Body of pancreas (tissue), 4 donors: ENCODE measurements around the gene HOXB6. TPM values are rescaled to one million over a fixed set of nuclear protein-coding genes. Genes with fewer than 3 reads are reported as not detected.

Experiments
- ATAC-seq: fragments of 150-250 bp; one replicate; pipeline ENCODE4 v1.9.1; 2016
- DNase-seq, 4 donors: peaks; one replicate each; pipeline ENCODE4 v3.0.0-alpha.2; 2019
- H3K27ac ChIP-seq, 4 donors: fragments of 200-600 bp; sonication (generic); 1 replicate in 3 of 4; 2 replicates in 1 of 4; pipeline versions ENCODE4 v1.5.1 to v1.6.1; 2016 to 2019; ENCODE audit warnings: mild to moderate bottlenecking in 1 of 4, mixed read lengths in 1 of 4, moderate library complexity in 1 of 4
- H3K27me3 ChIP-seq, 2 donors: fragments of 200-600 bp; sonication (generic); one replicate each; pipeline ENCODE4 v1.6.0; 2016; ENCODE audit warnings: mild to moderate bottlenecking in 1 of 2
- H3K36me3 ChIP-seq, 2 donors: fragments of 200-600 bp; sonication (generic); replicated peaks in 1 of 2; 2 replicates each; pipeline ENCODE4 v1.5.1; 2016; ENCODE audit warnings: low read depth in 2 of 2; ENCODE audit not compliant: insufficient read depth in 1 of 2
- H3K4me1 ChIP-seq: fragments of 200-600 bp; sonication (generic); one replicate; pipeline ENCODE4 v1.6.0; 2016
- H3K4me3 ChIP-seq, 2 donors: fragments of 200-600 bp; sonication (generic); 1 replicate in 1 of 2; 2 replicates in 1 of 2; pipeline ENCODE4 v1.5.1; 2016 to 2019
- H3K9me3 ChIP-seq, 3 donors: fragments of 200-600 bp; sonication (generic); 1 replicate in 2 of 3; 2 replicates in 1 of 3; pipeline ENCODE4 v1.5.1; 2016
- POLR2A ChIP-seq, 3 donors: fragments of 450-650 bp; IDR thresholded peaks; one replicate each; pipeline ENCODE4 v1.6.1; 2016; ENCODE audit warnings: antibody characterized with exemption in 3 of 3, mild to moderate bottlenecking in 2 of 3
- WGBS, 2 donors: methylation state at CpG; one replicate each; pipeline ENCODE4 v1.1.5; 2017; 5-methylcytosine and 5-hydroxymethylcytosine counted together
- intact Hi-C: fragments of 100-400 bp; cut with DNase I; formaldehyde crosslinking; loops from one replicate; pipeline ENCODE4 v1.15.1; 2023
- total RNA-seq, 2 donors: library from RNA; depleted of rRNA; stranded (reverse); fragments of >200 nt; gene quantifications; one replicate each; pipeline ENCODE4 v1.1.0, GENCODE V29; 2016
- TF ChIP-seq, protein P1 (sequence below), 7 experiments: fragments of 450-650 bp in 4 of 7; fragments of 200-600 bp in 3 of 7; sonication (generic) in 3 of 7; IDR thresholded peaks; one replicate each; pipeline ENCODE4 v1.5.1; 2016 to 2019; ENCODE audit warnings: antibody characterized with exemption in 7 of 7

HOXB6 gene
- total RNA-seq, 2 donors from 2014 or later: 2.1 to 2.6 TPM

DNA sequence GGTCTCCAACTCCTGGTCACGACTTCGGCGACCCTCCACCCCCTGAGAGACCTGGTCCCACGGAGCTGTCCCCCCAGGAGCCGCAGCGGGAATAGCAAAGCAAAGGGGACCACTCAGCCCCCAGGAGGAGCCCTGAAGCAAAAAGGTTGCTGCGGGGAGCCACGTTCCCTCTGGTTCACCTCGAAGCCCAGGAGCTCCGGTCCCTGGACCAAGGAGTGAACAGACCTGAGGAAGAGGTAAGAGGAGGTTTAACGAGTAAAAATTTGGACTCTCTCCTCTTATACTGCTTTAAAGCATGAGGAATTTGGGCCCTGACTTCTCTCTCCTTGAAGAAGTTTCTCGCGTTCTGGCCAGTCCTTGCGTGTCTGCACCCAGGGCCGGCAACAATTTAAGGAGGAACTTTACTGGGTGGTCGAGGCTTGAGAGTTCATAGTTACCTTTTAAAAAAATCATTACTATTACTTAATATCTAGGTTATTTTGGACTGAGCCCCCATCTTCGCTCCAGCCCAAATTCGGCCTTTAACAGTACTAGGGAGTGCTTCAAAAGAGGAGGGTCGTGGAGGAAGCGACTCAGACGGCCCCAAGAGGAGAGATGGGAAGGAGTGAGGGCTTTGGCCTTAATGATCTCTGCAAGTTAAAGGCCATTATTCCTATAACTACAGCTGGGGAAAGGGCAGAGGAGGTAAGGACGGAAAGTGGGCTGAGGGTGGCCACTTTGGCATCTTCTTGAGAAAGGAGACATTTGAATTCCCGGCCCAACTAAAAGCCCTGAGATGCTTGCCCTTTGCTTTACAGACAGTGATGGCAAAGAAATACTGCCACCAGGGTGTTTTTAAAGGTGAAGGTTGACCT lies 38.3 kb upstream of the HOXB6 start:
- TF ChIP-seq, protein P1, sequence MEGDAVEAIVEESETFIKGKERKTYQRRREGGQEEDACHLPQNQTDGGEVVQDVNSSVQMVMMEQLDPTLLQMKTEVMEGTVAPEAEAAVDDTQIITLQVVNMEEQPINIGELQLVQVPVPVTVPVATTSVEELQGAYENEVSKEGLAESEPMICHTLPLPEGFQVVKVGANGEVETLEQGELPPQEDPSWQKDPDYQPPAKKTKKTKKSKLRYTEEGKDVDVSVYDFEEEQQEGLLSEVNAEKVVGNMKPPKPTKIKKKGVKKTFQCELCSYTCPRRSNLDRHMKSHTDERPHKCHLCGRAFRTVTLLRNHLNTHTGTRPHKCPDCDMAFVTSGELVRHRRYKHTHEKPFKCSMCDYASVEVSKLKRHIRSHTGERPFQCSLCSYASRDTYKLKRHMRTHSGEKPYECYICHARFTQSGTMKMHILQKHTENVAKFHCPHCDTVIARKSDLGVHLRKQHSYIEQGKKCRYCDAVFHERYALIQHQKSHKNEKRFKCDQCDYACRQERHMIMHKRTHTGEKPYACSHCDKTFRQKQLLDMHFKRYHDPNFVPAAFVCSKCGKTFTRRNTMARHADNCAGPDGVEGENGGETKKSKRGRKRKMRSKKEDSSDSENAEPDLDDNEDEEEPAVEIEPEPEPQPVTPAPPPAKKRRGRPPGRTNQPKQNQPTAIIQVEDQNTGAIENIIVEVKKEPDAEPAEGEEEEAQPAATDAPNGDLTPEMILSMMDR (IDR thresholded peaks at IDR 0.05): no peak
- no peak for TF ChIP-seq POLR2A (IDR thresholded peaks at IDR 0.05)
- H3K4me3 ChIP-seq: no peak overlapping the region
- H3K36me3 ChIP-seq: no peaks in the 10 kb centered on the region
- 17 to 28% methylated on average over 17 to 23 of the region's 23 CpGs for WGBS, 2 donors
- ATAC-seq (no peak), DNase-seq (no peak)
- peaks cover 0 to 50% of the 10 kb centered on the region in 2 donors for H3K27me3 ChIP-seq
- no peaks in the 10 kb centered on the region for H3K9me3 ChIP-seq
- intact Hi-C loops: no loop called here
- no peak overlapping the region for H3K27ac ChIP-seq
- H3K4me1 ChIP-seq: peaks cover 22% of the 10 kb centered on the region

DNA sequence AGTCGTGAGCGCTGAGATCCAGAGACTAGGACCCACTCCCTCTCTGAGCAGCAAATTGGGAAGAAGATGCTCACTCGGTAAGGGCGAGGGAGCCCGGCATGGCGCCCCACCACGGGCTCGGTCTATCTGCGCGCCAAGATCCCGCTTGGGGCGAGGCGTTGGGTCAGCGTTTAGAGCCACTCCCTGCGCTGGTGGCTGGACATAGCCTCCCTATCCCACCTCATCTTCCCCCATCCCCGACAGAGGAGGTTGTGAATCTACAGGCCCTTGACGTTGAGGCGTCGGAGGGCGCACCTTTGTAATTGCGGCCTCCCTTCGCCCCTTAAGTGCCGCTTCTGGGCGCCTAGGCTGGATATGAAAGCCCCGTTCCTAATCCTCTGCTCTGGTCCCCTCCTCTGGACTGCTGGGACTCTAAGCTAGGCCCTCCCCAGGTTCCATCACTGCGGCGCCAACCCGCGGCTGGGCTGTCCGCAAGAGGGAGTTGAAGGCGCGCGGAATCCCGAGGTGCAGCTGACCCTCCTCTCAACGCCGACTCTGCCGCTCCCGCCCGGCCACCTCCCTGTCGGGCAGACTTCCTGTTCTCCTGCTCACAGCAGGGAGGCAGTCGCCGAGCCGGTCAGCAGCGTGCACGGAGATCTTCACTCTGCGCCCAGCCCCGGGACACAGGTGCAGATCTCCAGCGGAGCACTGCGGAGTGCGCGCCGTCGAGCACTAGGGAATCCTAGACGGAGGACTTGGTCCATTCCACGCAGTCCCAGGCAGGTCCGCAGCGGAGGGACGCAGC lies 37.5 kb upstream of the HOXB6 start:
- DNase-seq (no peak), ATAC-seq (no peak)
- Histone ChIP-seq H3K36me3 (no peaks in the 10 kb centered on the region), H3K4me3 (no peak overlapping the region), H3K27me3 (peaks cover 0 to 48% of the 10 kb centered on the region in 2 donors), H3K9me3 (no peaks in the 10 kb centered on the region), H3K27ac (no peak overlapping the region), H3K4me1 (peaks cover 16% of the 10 kb centered on the region)
- WGBS, 2 donors: 5 to 17% methylated on average over 11 to 58 of the region's 58 CpGs
- intact Hi-C loops: no loop called here
- TF ChIP-seq, protein P1 (IDR thresholded peaks at IDR 0.05): no peak
- no peak for TF ChIP-seq POLR2A (IDR thresholded peaks at IDR 0.05)

DNA sequence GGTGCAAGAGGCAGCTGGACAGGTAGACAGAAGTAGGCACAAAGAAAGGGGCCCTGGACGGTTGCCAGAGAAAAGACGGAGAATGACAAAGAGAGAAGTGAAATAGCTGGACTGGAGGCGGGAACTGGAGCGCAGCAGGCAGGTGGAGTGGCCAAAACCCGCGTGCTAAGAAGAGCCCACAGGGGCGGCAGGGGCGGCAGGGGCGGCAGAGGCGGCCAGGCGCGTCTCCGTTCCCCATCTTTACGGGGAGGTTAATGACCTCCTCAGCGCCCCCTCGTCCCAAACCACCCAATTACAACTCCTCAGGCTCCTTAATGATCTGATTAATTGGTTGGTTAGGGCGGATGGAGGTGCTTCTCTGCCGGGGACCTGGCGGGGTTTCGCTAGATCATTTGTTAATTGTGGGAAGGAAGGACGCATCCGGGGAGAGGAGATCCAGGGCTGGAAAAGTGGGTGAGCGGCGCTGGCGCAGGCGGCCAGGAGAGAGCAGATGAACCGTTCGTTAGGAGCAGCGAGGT lies 36.8 kb upstream of the HOXB6 start:
- 6 to 11% methylated on average over 29 of the region's 29 CpGs for WGBS, 2 donors
- Histone ChIP-seq H3K4me3 (no peak overlapping the region), H3K36me3 (no peaks in the 10 kb centered on the region), H3K4me1 (peaks cover 17% of the 10 kb centered on the region), H3K27ac (no peak overlapping the region), H3K27me3 (peaks cover 0 to 52% of the 10 kb centered on the region in 2 donors), H3K9me3 (no peaks in the 10 kb centered on the region)
- no peak for DNase-seq
- ATAC-seq: no peak
- no peak for TF ChIP-seq POLR2A (IDR thresholded peaks at IDR 0.05)
- TF ChIP-seq, protein P1 (IDR thresholded peaks at IDR 0.05): no peak
- intact Hi-C loops: no loop called here

DNA sequence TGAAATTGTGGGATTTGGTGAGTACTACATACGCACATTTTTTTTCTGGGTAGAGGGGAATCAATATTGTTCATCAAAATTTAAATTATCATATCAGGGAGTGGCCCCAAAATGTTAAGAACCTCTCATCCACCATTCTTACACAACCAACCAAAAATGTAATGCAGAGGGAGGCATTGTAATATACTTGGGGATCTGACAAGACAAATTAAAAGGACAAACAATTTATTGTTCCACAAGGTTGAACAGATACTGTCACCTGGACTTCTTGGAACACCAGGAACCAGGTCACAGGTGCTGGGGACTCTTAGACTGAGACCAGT lies 36.0 kb upstream of the HOXB6 start:
- Histone ChIP-seq H3K27me3 (peaks cover 0 to 59% of the 10 kb centered on the region in 2 donors), H3K27ac (no peak overlapping the region), H3K4me1 (peaks cover 16% of the 10 kb centered on the region), H3K9me3 (no peaks in the 10 kb centered on the region), H3K4me3 (no peak overlapping the region), H3K36me3 (no peaks in the 10 kb centered on the region)
- TF ChIP-seq POLR2A (IDR thresholded peaks at IDR 0.05): no peak
- TF ChIP-seq, protein P1 (IDR thresholded peaks at IDR 0.05): no peak
- ATAC-seq: no peak
- intact Hi-C loops: no loop called here
- no peak for DNase-seq
- WGBS, 2 donors: 50 to 61% methylated on average over 1 of the region's 1 CpG
